K562 (cell line): ENCODE data around the gene EDDM3A.

Source experiments
- CBX2 ChIP-seq: fragments of 200-600 bp; sonication (generic); IDR thresholded peaks from one replicate; pipeline ENCODE4 v1.6.1; 2012; ENCODE audit warnings: mild to moderate bottlenecking, low read length, inconsistent platforms; ENCODE audit not compliant: insufficient read depth, poor library complexity, severe bottlenecking
- DNMT1 ChIP-seq: fragments of 450-650 bp; IDR thresholded peaks from 2 replicates; pipeline ENCODE4 v1.6.1; 2016; ENCODE audit warnings: antibody characterized with exemption, mild to moderate bottlenecking
- E2F4 ChIP-seq: sonication (generic); formaldehyde crosslinking; IDR thresholded peaks from 2 replicates; pipeline ENCODE4 v1.8.0; 2022; ENCODE audit warnings: mild to moderate bottlenecking, low read depth, missing genetic modification reagents
- EGR1 ChIP-seq: fragments of 450-650 bp; conservative IDR thresholded peaks from 2 replicates; pipeline ENCODE4 v1.6.1; 2017; ENCODE audit warnings: mild to moderate bottlenecking
- FUS ChIP-seq: fragments of 200-400 bp; formaldehyde crosslinking; optimal IDR thresholded peaks from 2 replicates; pipeline ENCODE3; 2017; ENCODE audit warnings: low read depth, low read length
- HIVEP1 ChIP-seq: fragments of 250-450 bp; sonication (Bioruptor Pico); IDR thresholded peaks from 2 replicates; pipeline ENCODE4 v1.4.0; 2020; ENCODE audit warnings: mild to moderate bottlenecking
- PCBP2 ChIP-seq: fragments of 200-400 bp; formaldehyde crosslinking; IDR thresholded peaks from 2 replicates; pipeline ENCODE4 v1.6.1; 2018; ENCODE audit warnings: low read length, low read depth, mild to moderate bottlenecking, moderate library complexity; ENCODE audit not compliant: poor library complexity, severe bottlenecking
- POLR2AphosphoS5 ChIP-seq: IDR thresholded peaks from 2 replicates; pipeline ENCODE4 v1.6.1; 2011; ENCODE audit warnings: mild to moderate bottlenecking, low read depth, low read length, moderate library complexity; ENCODE audit not compliant: control insufficient read depth, insufficient read depth
- TF ChIP-seq, protein P1 (sequence below), 2 experiments: fragments of 450-650 bp in 1 of 2; sonication (generic) in 1 of 2; formaldehyde crosslinking in 1 of 2; IDR thresholded peaks in 1 of 2; conservative IDR thresholded peaks in 1 of 2; 2 replicates each; pipeline versions ENCODE4 v1.6.1 to v1.8.1; 2016 to 2023; ENCODE audit warnings: mild to moderate bottlenecking in 2 of 2, moderate library complexity in 2 of 2, inconsistent platforms in 1 of 2, missing genetic modification reagents in 1 of 2
- TF ChIP-seq, protein P2 (sequence below): fragments of 450-650 bp; IDR thresholded peaks from 2 replicates; pipeline ENCODE4 v1.6.1; 2016
- TF ChIP-seq, protein P3 (sequence below), 2 experiments: fragments of 200-800 bp in 1 of 2; sonication (Bioruptor generic) in 1 of 2; sonication (generic) in 1 of 2; formaldehyde crosslinking in 1 of 2; IDR thresholded peaks in 1 of 2; conservative IDR thresholded peaks in 1 of 2; 2 replicates each; pipeline versions ENCODE4 v1.5.0 to v1.6.1; 2016 to 2020; ENCODE audit warnings: missing compliant biosample characterization in 1 of 2, missing genetic modification characterization in 1 of 2, missing genetic modification reagents in 1 of 2

- TF ChIP-seq PCBP2: no peak
- no peak for TF ChIP-seq CBX2
- no peak for TF ChIP-seq E2F4 (CRISPR knock-in tag)
- TF ChIP-seq, protein P1, sequence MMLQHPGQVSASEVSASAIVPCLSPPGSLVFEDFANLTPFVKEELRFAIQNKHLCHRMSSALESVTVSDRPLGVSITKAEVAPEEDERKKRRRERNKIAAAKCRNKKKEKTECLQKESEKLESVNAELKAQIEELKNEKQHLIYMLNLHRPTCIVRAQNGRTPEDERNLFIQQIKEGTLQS (IDR thresholded peaks at IDR 0.05): no peak
- TF ChIP-seq, protein P1 (CRISPR knock-in tag; conservative IDR thresholded peaks at IDR 0.05): no peak
- TF ChIP-seq, protein P2, sequence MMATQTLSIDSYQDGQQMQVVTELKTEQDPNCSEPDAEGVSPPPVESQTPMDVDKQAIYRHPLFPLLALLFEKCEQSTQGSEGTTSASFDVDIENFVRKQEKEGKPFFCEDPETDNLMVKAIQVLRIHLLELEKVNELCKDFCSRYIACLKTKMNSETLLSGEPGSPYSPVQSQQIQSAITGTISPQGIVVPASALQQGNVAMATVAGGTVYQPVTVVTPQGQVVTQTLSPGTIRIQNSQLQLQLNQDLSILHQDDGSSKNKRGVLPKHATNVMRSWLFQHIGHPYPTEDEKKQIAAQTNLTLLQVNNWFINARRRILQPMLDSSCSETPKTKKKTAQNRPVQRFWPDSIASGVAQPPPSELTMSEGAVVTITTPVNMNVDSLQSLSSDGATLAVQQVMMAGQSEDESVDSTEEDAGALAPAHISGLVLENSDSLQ: no peak
- TF ChIP-seq EGR1: no peak
- TF ChIP-seq, protein P3, sequence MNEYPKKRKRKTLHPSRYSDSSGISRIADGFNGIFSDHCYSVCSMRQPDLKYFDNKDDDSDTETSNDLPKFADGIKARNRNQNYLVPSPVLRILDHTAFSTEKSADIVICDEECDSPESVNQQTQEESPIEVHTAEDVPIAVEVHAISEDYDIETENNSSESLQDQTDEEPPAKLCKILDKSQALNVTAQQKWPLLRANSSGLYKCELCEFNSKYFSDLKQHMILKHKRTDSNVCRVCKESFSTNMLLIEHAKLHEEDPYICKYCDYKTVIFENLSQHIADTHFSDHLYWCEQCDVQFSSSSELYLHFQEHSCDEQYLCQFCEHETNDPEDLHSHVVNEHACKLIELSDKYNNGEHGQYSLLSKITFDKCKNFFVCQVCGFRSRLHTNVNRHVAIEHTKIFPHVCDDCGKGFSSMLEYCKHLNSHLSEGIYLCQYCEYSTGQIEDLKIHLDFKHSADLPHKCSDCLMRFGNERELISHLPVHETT (CRISPR knock-in tag; conservative IDR thresholded peaks at IDR 0.05 in 1 of 2, IDR thresholded peaks at IDR 0.05 in 1 of 2): no peak
- no peak for TF ChIP-seq HIVEP1 (CRISPR knock-in tag)
- TF ChIP-seq POLR2AphosphoS5: no peak
- TF ChIP-seq DNMT1: no peak
- no peak for TF ChIP-seq FUS
Measured at GRCh38 chr14:20754308-20754707, 8.6 kb downstream of the EDDM3A start.
